ENCODE data around the gene DSCAML1. TPM values are rescaled to one million over a fixed set of nuclear protein-coding genes. Genes with fewer than 3 reads are reported as not detected.
A peak's percentile ranks its signal among the peaks of the same experiment; 100 is the strongest.

DSCAML1 gene
- total and polyA plus RNA-seq, 12 donors = 0.16 to 1.5 (median 0.57) TPM

GRCh38 chr11:117662255-117662654, 134.8 kb downstream of the DSCAML1 start:
- 90 to 95% methylated on average over 8 of the region's 8 CpGs for WGBS, 2 donors

GRCh38 chr11:117658809-117659208, 138.2 kb downstream of the DSCAML1 start:
- H3K9me3 ChIP-seq = no peaks in the 10 kb centered on the region
- TF ChIP-seq CTCF (IDR thresholded peaks at IDR 0.05) = no peak
- H3K27me3 ChIP-seq = no peaks in the 10 kb centered on the region
- no peaks in the 10 kb centered on the region for H3K36me3 ChIP-seq
- H3K4me1 ChIP-seq = peaks cover 0 to 5% (median 0%) of the 10 kb centered on the region in 9 donors
- no peak overlapping the region for H3K27ac ChIP-seq
- intact Hi-C loops (cut with DNase I) = no loop called here
- DNase-seq (no peak), ATAC-seq (no peak)
- H3K4me3 ChIP-seq = no peak overlapping the region
- 86 to 92% methylated on average over 3 of the region's 3 CpGs for WGBS, 2 donors

More at GRCh38 chr11:117662255-117662654, 134.8 kb downstream of the DSCAML1 start:
- Histone ChIP-seq H3K9me3 (no peaks in the 10 kb centered on the region), H3K27me3 (no peaks in the 10 kb centered on the region), H3K4me1 (peaks cover 0 to 28% (median 2%) of the 10 kb centered on the region in 9 donors), H3K27ac (no peak overlapping the region), H3K4me3 (no peak overlapping the region), H3K36me3 (no peaks in the 10 kb centered on the region)
- ATAC-seq = no peak
- intact Hi-C loops (cut with DNase I) = no loop called here
- DNase-seq = no peak
- no peak for TF ChIP-seq CTCF (IDR thresholded peaks at IDR 0.05)

- DNase-seq = peak in 1 of 2 donors; percentile 38
- TF ChIP-seq CTCF (IDR thresholded peaks at IDR 0.05) = no peak
- WGBS, 2 donors = 38 to 50% methylated on average over 7 of the region's 7 CpGs
Observed at GRCh38 chr11:117657794-117658193, 139.2 kb downstream of the DSCAML1 start.

GRCh38 chr11:117654281-117655255, 142.4 kb downstream of the DSCAML1 start:
- H3K4me3 ChIP-seq = no peak overlapping the region
- no peaks in the 10 kb centered on the region for H3K36me3 ChIP-seq
- H3K4me1 ChIP-seq = peaks cover 0 to 5% (median 0%) of the 10 kb centered on the region in 9 donors
- 89 to 93% methylated on average over 21 of the region's 21 CpGs for WGBS, 2 donors
- no peak overlapping the region for H3K27ac ChIP-seq
- DNase-seq (no peak), ATAC-seq (no peak)
- H3K9me3 ChIP-seq = no peaks in the 10 kb centered on the region
- no peaks in the 10 kb centered on the region for H3K27me3 ChIP-seq
- intact Hi-C loops (cut with DNase I) = no loop called here
- TF ChIP-seq CTCF (IDR thresholded peaks at IDR 0.05) = no peak

More at GRCh38 chr11:117657794-117658193, 139.2 kb downstream of the DSCAML1 start:
- intact Hi-C loops (cut with DNase I) = no loop called here
- Histone ChIP-seq H3K4me3 (no peak overlapping the region), H3K27me3 (no peaks in the 10 kb centered on the region), H3K27ac (no peak overlapping the region), H3K9me3 (no peaks in the 10 kb centered on the region), H3K36me3 (no peaks in the 10 kb centered on the region), H3K4me1 (peaks cover 0 to 5% (median 0%) of the 10 kb centered on the region in 9 donors)
- ATAC-seq = peak in 6 of 8 donors; percentile 28 to 89 (median 72)

All from heart right ventricle (tissue), 16 donors.